Epithelial cell of prostate (primary cell): Measurements from ENCODE around the gene KCNIP1.
"Not testable (repeated sequence)": the region's sequence is repeated elsewhere in the genome, so short reads cannot be mapped to it uniquely, and the experiment has no call there.

ENCODE experiments used
- DNase-seq: peaks from one replicate; pipeline ENCODE4 v3.0.0-alpha.2; 2011; ENCODE audit warnings: low read depth, low spot score
- H3K27ac ChIP-seq: fragments of 450-650 bp; 2 replicates; pipeline ENCODE4 v1.5.1; 2017; ENCODE audit warnings: mild to moderate bottlenecking

KCNIP1 gene

GRCh38 chr5:170739446-170739845 is 235.6 kb downstream of the KCNIP1 start:
- no peak for DNase-seq

DNA sequence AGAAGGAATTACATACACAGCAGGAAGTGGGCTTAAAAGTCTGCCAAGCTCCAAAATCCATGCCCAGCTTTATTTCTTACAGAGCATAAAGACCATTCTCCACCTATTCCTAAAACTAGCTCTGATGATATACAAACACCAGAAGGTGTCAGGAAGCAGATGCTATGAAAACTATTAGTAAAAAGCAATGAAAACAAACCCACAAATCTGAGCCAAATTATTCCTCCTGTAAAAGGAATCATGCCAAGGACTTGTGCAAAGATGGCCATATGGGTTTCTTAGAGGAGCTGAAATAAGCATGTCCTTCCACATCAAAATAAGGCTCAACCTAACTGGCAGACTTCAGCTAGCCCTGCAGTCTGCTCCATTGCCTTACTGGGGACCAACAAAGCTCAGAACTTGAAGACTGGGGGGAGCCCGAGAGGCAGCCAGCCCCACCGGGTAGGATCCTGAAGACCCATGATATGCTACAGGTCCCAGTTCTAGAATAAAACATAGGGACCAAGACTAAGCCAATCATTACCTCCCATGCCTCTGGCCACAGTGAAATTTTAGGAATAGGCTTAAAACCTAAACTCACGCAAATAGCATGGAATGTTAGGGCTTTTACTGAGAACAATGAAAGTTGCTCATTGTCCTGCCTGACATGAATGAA is 236.9 kb downstream of the KCNIP1 start:
- H3K27ac ChIP-seq = no peak overlapping the region
- no peak for DNase-seq

More at GRCh38 chr5:170739446-170739845, 235.6 kb downstream of the KCNIP1 start:
- H3K27ac ChIP-seq = no peak overlapping the region

GRCh38 chr5:170741801-170742200 is 238.0 kb downstream of the KCNIP1 start:
- no peak for DNase-seq
- no peak overlapping the region for H3K27ac ChIP-seq

GRCh38 chr5:170743876-170744212 is 240.0 kb downstream of the KCNIP1 start:
- DNase-seq = no peak
- H3K27ac ChIP-seq = no peak overlapping the region

DNA sequence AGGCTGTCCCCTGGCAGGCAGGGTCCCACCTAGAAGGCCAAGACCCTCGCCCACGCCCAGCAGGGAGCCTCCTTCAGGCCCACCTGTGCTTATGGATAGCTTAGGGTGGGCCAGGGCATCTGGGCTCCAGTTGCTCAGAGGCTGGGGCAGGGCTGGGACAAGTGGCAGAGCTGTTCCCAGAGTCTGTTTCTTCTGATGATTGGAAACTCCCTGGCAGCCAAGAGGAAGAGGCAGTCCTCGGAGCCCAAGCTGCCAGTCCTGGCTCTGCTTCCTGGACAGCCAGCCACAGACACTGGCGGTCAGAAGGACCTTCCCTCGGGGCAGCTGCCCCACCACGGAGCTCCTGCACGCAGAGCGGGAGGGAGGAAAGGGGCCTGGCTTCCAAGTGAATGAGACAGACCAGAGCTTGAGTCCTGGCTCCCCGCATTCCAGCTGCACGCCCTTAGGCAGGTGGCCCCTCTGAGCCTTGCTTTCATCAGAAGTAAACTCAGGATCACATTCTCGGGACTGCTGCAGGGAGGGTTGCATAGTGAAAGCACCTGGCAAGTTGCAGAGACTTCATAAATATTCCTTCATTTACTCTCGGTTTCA is 241.8 kb downstream of the KCNIP1 start:
- no peak for DNase-seq
- no peak overlapping the region for H3K27ac ChIP-seq

- DNase-seq = no peak
Measured at GRCh38 chr5:170746075-170746960, 242.5 kb downstream of the KCNIP1 start.

GRCh38 chr5:170746961-170747340 is 243.1 kb downstream of the KCNIP1 start:
- no peak for DNase-seq
- H3K27ac ChIP-seq = no peak overlapping the region

More at GRCh38 chr5:170746075-170746960, 242.5 kb downstream of the KCNIP1 start:
- no peak overlapping the region for H3K27ac ChIP-seq

- no peak for DNase-seq
- no peak overlapping the region for H3K27ac ChIP-seq
Measured at GRCh38 chr5:170747357-170747756, 243.5 kb downstream of the KCNIP1 start.

GRCh38 chr5:170747851-170748250 is 244.0 kb downstream of the KCNIP1 start:
- no peak for DNase-seq
- H3K27ac ChIP-seq = no peak overlapping the region

DNA sequence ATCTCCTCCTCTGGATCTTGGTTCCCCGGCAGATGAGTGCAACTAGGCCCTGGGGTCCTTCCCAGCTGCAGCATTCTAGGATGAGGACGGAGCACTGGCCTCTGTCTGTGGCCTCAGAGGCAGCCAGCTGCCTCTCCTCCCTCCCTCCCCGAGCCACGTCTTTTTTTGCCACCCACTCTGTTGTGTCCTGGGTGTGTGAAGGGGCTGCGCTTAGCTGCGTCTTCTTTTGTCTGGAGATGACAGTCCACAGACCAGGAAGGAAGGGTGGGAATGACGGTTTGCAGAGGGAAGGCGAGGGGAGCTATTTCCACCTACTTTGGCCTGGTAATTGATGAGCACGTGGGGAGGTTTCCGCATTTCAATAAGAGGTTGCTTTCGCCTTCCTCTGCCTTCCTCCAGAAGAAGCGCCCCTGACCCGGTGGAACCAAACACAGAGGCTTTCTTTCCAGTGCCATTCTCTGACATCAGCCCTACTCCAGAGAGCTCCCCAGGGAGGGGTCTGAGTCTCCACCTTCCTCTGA is 245.2 kb downstream of the KCNIP1 start:
- DNase-seq = no peak
- no peak overlapping the region for H3K27ac ChIP-seq

DNA sequence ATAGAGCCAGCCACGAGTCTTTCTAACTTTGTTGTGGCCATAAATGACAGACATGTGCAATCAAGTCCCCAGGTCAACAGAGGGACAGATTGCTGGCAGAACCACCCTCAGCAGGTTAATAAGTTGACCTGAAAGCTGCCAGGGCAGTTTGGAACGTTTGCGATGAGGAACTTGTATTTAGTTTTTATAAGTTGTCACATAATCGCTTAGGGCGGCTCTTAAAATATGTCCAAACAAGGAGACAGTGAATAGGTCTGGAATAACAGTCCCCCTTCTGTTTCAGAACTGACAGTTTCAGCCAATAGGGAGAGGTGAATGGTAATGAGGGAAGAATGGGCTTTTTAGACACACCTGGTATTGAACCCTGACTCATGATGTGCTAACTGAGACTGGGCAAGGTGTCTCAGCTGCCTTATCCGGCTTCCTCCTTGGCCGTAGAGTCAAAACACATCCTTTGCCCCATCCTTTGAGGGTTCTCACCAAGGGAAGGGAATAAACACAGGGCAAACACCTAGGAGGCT is 246.2 kb downstream of the KCNIP1 start:
- peak; percentile 63 for DNase-seq
- H3K27ac ChIP-seq = peak overlapping the region; percentile 54

- peak overlapping the region; percentile 54 for H3K27ac ChIP-seq
- DNase-seq = no peak
Measured at GRCh38 chr5:170750791-170751190, 247.0 kb downstream of the KCNIP1 start.

GRCh38 chr5:170751631-170752030 is 247.8 kb downstream of the KCNIP1 start:
- no peak overlapping the region for H3K27ac ChIP-seq
- no peak for DNase-seq

DNA sequence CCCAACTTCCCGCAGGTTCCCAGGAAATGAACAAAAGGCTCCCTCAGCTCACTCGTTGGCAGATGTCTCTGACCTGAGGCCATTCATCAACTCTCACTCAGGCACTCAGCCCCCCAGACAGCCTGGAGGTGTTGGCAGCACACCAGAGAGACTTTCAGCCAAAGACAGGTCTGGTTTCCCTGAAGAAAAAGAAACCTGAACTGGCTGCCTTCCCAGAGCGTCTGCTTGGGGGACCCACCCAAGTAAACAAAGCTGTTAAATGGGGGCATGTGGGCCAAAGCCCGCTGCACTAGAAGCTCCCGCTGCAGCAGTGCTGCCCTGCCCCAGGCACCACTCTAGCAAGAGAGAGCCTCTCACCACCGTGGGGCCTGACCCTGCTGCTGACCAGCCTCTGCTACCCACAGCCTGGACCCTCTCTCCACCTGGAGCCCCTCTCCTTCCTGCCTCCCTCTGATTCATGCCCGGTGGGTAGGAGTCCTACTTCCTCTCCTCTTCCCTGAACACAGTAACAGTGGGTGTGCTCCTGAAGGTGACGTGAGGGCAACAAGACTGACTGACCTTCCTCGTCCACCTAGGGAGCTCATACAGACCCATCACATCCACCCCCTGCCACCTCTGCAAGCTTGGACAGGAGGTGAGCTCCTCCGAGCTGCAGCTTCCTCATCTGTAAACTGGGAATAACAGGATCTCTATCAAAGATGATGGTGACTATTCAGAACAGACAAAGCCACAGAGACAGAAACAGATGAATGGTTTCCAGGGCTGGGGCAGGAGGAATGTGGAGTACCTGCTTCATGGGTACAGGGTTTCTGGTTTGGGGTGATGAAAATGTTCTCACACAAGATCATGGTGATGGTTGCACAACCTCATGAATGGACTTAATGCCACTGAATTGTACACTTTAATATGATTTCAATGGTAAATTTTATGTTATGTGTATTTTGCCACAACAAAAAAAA is 248.7 kb downstream of the KCNIP1 start:
- no peak for DNase-seq
- H3K27ac ChIP-seq = no peak overlapping the region

DNA sequence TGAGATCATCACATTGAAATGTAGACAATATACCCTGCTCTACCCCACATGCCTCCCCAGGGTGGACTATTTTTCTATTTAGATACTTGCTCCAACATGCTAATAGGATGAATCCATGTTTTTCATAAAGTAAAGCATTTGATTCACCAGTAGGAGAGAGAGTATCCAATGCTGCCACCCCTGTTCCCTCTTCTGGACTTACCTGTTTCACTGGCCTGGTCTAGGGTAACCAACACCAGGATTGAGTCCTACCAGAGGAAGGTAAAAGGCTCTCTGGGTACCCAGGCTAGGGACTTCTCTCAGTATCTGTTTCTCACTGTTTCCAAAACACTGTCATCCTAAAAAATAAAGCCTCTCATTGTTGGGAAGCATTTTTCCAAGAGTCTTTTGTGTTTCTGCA is 249.5 kb downstream of the KCNIP1 start:
- H3K27ac ChIP-seq = no peak overlapping the region
- no peak for DNase-seq

DNA sequence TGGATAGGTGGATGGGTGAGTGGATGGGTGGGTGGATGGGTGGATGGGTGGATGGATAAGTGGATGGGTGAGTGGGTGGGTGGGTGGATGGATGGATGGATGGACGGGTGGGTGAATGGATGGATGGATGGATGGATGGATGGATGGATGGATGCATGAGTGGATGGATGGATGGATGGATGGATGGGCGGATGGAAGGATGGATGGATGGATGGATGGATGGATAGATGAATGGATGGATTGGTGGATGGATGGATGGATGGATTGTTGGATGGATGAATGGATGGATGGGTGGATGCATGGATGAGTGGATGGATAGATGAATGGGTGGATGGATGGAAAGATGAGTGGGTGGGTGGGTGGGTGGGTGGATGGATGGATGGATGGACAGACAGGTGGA is 250.7 kb downstream of the KCNIP1 start:
- DNase-seq, H3K27ac ChIP-seq: not testable (repeated sequence)

DNA sequence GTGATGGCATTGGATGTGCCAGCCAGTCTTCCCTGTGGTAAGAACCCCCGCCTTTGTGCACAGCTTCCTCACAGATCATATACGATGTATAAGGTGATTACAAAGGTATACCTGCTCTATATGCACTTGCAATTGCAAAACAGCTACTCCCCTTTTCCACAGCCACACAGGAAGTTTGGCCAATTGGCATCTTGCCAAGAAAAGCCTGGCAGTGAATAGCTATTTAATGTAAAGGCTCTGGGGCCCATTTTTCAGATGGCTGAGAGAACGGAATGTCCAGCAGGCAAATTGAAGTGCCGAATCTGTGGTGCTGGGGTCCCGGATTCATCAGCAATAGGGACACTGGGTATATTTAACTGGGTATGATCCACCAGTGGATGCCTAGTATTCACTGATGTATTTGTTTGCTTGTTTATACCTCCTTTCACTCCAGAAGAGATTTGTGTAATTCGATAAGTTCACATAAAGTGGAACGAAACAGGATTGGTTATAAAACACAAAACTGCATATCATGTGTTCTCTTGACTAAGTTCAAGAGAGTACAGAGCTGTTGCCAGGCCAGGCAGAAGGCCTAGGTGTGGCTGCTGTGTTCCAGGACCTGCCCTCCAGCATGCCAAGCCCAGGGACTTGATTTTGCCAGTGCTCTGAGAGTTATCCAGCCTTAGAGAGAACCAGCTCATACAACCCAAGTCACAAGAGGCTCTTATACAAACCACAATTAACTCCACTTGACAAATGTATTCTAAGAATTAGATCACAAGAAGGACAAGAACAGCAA is 252.0 kb downstream of the KCNIP1 start:
- DNase-seq = no peak
- H3K27ac ChIP-seq = peak overlapping the region; percentile 24

GRCh38 chr5:170756691-170757090 is 252.9 kb downstream of the KCNIP1 start:
- no peak for DNase-seq
- H3K27ac ChIP-seq = peak overlapping the region; percentile 24

DNA sequence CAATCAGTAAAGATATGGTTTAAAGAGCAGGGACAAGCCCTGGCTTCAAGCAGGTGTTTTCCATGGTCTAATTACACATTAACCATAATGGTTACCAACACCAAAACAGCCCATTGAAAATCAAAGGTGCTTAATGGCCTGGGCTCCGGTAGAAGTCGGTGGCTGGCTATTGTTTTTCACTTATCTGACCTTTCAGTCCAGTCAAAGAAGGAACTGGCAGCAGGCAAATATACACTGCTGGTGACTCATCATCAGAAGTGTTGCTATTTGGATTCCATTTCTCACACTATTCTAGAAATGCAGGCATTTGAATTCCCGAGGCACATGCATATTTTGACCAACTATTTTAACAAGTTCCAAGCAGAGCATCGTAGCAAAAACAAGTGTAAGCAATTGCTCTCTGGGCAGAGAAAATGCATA is 253.4 kb downstream of the KCNIP1 start:
- DNase-seq = no peak
- no peak overlapping the region for H3K27ac ChIP-seq
